A673 (cell line): ENCODE results near the gene CHAMP1. TPM values are rescaled to one million over a fixed set of nuclear protein-coding genes. Genes with fewer than 3 reads are reported as not detected.

Experiments
- BruUV-seq: library from RNA; stranded (reverse); fragments of 400-500 nt; replicated peaks from 2 replicates; lab custom pipeline; 2021; lab: Mats Ljungman, UMichigan
- CTCF ChIA-PET: fragments of 300-600 bp; sonication (Branson Sonifier 250); formaldehyde crosslinking; loops from one replicate; lab custom pipeline; 2022; ENCODE audit warnings: antibody characterized with exemption; lab: Charles Lee
- POLR2A ChIA-PET: fragments of 300-600 bp; sonication (Branson Sonifier 250); formaldehyde crosslinking; loops from one replicate; lab custom pipeline; 2022; ENCODE audit warnings: antibody characterized with exemption; ENCODE audit not compliant: low non-redundant PET; lab: Charles Lee
- DNase-seq: peaks from one replicate; pipeline ENCODE4 v3.0.0-alpha.2; 2015; ENCODE audit warnings: low spot score
- H3K27ac ChIP-seq: fragments of 200-600 bp; sonication (generic); 2 replicates; pipeline ENCODE4 v1.5.1; 2016; ENCODE audit warnings: mixed run types, low read depth, mild to moderate bottlenecking, mixed read lengths, antibody characterized with exemption, low read length; ENCODE audit not compliant: poor library complexity, severe bottlenecking
- H3K27me3 ChIP-seq: fragments of 200-600 bp; sonication (generic); replicated peaks from 2 replicates; pipeline ENCODE4 v1.6.1; 2017; ENCODE audit warnings: mixed run types, low read depth, mild to moderate bottlenecking, mixed read lengths, antibody characterized with exemption, low read length; ENCODE audit not compliant: insufficient read depth, poor library complexity
- H3K36me3 ChIP-seq: fragments of 200-600 bp; sonication (generic); 2 replicates; pipeline ENCODE4 v1.6.1; 2016; ENCODE audit warnings: mixed run types, mild to moderate bottlenecking, mixed read lengths, antibody characterized with exemption, low read length; ENCODE audit not compliant: insufficient read depth, poor library complexity, severe bottlenecking
- H3K4me1 ChIP-seq: fragments of 200-600 bp; sonication (generic); 2 replicates; pipeline ENCODE4 v1.6.1; 2017; ENCODE audit warnings: mixed run types, mild to moderate bottlenecking, mixed read lengths, antibody characterized with exemption, low read length; ENCODE audit not compliant: insufficient read depth, poor library complexity, severe bottlenecking
- H3K4me3 ChIP-seq: fragments of 200-600 bp; sonication (generic); 2 replicates; pipeline ENCODE4 v1.5.1; 2016; ENCODE audit warnings: low read depth, mixed run types, mild to moderate bottlenecking, mixed read lengths, low read length; ENCODE audit not compliant: poor library complexity, severe bottlenecking
- H3K9me3 ChIP-seq: fragments of 200-600 bp; sonication (generic); 2 replicates; pipeline ENCODE4 v1.6.1; 2016; ENCODE audit warnings: mixed run types, low read depth, mild to moderate bottlenecking, mixed read lengths, antibody characterized with exemption, low read length; ENCODE audit not compliant: poor library complexity, severe bottlenecking
- CTCF ChIP-seq: fragments of 300-800, 200-600 bp; sonication (generic); conservative IDR thresholded peaks from 2 replicates; pipeline ENCODE4 v1.5.1; 2017; ENCODE audit warnings: low read depth, mild to moderate bottlenecking, antibody characterized with exemption, low read length, moderate library complexity, mixed read lengths
- EZH2 ChIP-seq: fragments of 200-600 bp; sonication (generic); IDR thresholded peaks from 2 replicates; pipeline ENCODE4 v1.6.1; 2017; ENCODE audit warnings: borderline replicate concordance, low read depth, mild to moderate bottlenecking, mixed read lengths, antibody characterized with exemption, low read length; ENCODE audit not compliant: poor library complexity, severe bottlenecking
- intact Hi-C: fragments of 100-400 bp; cut with micrococcal nuclease; formaldehyde crosslinking; loops from one replicate; pipeline ENCODE4 v1.10.0; 2022; ENCODE audit not compliant: unreplicated experiment
- total RNA-seq: library from RNA; stranded (reverse); gene quantifications from 2 replicates; pipeline ENCODE4 v1.2.3, GENCODE V29; 2021

The CHAMP1 gene
- total RNA-seq, 1 experiment from 2014 or later: 31.8 TPM

- intact Hi-C loops: no loop called here
- TF ChIP-seq EZH2: no peak
- no peak for TF ChIP-seq CTCF
- no peak for DNase-seq
- no peaks in the 10 kb centered on the region for H3K27me3 ChIP-seq
- CTCF ChIA-PET: no interaction called here
- peaks cover 52% of the 10 kb centered on the region for H3K36me3 ChIP-seq
- no TSS peak for BruUV-seq
- H3K4me3 ChIP-seq: no peak overlapping the region
- H3K27ac ChIP-seq: no peak overlapping the region
- no peaks in the 10 kb centered on the region for H3K4me1 ChIP-seq
- H3K9me3 ChIP-seq: no peaks in the 10 kb centered on the region
- POLR2A ChIA-PET: no interaction called here
Measured at GRCh38 chr13:114320065-114320464, 5.8 kb downstream of the CHAMP1 start.

GRCh38 chr13:114321256-114321655 lies 7.0 kb downstream of the CHAMP1 start:
- POLR2A ChIA-PET: no interaction called here
- peaks cover 63% of the 10 kb centered on the region for H3K36me3 ChIP-seq

GRCh38 chr13:114323349-114323748 lies 9.0 kb downstream of the CHAMP1 start:
- intact Hi-C loops: no loop called here
- H3K9me3 ChIP-seq: no peaks in the 10 kb centered on the region
- no peak for DNase-seq
- ChIA-PET CTCF (no interaction called here), POLR2A (no interaction called here)
- BruUV-seq: no TSS peak
- no peaks in the 10 kb centered on the region for H3K4me1 ChIP-seq
- peaks cover 62% of the 10 kb centered on the region for H3K36me3 ChIP-seq
- H3K27me3 ChIP-seq: no peaks in the 10 kb centered on the region
- no peak overlapping the region for H3K4me3 ChIP-seq
- no peak overlapping the region for H3K27ac ChIP-seq
- TF ChIP-seq CTCF (no peak), EZH2 (no peak)

More at GRCh38 chr13:114321256-114321655, 7.0 kb downstream of the CHAMP1 start:
- H3K27ac ChIP-seq: no peak overlapping the region
- no peaks in the 10 kb centered on the region for H3K27me3 ChIP-seq
- H3K9me3 ChIP-seq: no peaks in the 10 kb centered on the region
- CTCF ChIA-PET: no interaction called here
- DNase-seq: no peak
- no peak overlapping the region for H3K4me3 ChIP-seq
- BruUV-seq: no TSS peak
- intact Hi-C loops: no loop called here
- no peaks in the 10 kb centered on the region for H3K4me1 ChIP-seq
- TF ChIP-seq EZH2 (no peak), CTCF (no peak)
